ENCODE results near the gene ORC4.
"Not testable (repeated sequence)": the region's sequence is repeated elsewhere in the genome, so short reads cannot be mapped to it uniquely, and the experiment has no call there.

ORC4 gene

DNA sequence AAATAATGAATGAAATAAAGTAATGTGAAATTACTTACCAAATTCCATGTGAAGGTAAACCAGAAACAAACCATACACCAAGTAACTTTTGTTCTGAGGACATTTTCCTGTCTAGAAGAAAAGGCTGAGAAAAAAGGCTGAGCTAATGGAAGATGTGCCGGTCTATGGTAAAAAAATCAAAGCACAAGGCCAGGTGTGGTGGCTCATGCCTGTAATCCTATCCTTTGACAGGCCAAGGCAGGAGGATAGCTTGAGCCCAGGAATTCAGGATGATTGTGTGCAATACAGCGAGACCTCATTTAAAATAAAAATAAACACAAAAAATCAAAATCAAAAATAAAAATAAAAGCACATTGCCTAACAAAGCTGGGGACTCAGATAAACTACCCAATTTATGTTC lies 6.7 kb downstream of the ORC4 start:
- no peak for DNase-seq

DNA sequence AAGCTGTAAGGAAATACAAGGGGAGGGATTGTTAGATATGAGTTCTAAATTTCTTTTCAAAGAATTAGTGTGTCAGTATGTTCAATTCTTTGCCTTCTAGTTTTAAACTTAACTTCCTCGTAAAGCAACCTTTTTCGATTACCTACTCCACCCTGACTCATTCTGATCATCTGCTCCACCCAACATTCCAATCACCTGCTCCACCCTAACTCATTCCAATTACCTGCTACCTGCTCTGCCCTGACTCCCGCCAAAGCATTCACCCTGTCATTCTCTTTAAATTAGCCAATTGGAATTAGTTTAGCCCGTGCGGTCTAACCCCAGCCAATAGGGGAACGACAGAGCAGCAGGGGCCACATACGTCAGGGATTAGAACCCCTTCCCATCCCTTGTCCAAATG lies 12.1 kb downstream of the ORC4 start:
- not testable (repeated sequence) for DNase-seq

DNA sequence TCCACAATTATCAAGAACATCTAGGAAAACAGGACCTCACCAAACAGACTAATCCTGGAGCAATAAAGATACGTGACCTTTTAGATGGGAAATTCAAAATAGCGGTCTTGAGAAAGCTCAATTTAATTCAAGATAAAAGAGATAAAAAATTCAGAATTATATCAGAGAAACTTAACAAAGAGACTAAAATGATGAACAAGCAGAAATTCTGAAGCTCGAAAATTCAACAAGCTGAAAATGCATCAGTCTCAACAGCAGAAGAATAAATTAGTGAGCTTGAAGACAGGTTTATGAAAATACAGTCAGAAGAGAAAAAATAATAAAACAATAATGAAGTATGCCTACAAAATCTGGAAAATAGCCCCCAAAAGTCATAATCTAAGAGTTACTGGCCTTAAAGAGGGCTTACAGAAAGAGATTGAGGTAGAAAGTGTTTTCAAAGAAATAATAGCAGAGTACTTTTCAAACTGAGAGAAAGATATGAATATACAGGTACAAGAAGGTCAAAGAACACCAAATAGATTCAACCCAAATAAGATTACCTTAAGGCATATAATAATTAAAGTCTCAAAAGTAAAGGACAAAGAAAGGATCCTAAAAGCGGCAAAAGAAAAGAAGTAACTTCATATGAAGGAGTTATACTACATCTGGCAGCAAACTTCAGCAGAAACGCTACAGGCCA lies 13.2 kb downstream of the ORC4 start:
- no peak for DNase-seq

DNA sequence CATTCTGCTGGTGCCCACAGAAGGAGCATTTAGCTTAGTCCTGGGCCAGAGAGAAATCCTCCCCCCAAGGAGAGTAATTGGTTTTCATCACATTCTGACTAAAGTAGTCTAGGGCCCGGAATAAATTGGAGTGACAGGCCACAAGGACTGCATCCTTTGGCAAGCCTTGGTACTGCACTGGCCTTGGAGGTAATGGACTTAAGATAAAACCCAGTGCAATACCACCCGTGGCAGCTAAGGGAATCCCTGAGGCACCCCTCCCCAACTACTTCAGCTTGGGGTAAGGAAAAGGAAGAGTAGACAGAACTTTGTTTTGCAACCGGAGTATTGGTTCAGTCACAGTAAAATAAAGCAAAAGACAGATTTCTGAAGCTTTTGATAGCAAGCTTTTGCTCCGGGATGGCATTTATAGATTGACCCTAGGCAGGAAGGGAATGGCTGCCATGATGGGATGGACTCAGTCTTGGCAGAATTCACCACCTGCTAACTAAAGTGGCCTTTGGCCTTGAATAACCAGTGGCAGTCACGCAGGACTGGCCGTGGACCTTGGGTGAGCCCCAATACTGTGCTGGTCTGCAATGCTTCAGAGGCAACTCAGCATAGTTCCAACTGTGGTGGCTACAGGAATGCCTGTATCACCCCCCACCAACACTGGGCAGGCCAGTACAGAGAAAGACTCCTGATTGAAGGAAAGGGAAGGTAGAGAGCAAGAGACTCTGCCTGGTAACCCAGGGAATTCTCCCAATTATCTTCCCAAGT lies 14.1 kb downstream of the ORC4 start:
- no peak for DNase-seq

DNA sequence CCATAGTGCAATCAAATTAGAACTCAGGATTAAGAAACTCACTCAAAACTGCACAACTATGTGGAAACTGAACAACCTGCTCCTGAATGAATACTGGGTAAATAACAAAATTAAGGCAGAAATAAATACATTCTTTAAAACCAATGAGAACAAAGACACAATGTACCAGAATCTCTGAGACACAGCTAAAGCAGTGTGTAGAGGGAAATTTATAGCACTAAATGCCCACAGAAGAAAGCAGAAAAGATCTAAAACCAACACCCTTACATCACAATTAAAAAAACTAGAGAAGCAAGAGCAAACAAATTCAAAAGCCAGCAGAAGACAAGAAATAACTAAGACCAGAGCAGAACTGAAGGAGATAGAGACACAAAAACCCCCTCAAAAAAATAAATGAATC lies 18.1 kb downstream of the ORC4 start:
- not testable (repeated sequence) for DNase-seq

DNA sequence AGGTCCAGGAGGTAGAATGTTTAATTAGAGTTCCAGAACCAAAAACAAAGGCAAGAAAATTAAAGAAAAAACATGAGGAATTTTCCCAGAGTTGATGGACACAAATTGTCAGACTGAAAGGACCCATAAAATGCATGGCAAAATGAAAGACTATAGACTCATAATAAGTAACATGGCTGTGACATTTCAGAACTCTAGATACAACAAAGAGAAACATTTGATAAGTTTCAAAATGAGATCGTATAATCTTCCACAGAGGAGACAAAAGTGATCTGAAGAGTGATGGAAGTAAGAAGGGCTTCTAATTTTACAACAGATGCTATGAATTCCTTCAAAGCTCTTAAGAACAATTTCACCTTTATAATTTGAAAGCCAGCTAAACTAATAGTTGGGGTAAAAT lies 20.4 kb downstream of the ORC4 start:
- DNase-seq, result no peak

DNA sequence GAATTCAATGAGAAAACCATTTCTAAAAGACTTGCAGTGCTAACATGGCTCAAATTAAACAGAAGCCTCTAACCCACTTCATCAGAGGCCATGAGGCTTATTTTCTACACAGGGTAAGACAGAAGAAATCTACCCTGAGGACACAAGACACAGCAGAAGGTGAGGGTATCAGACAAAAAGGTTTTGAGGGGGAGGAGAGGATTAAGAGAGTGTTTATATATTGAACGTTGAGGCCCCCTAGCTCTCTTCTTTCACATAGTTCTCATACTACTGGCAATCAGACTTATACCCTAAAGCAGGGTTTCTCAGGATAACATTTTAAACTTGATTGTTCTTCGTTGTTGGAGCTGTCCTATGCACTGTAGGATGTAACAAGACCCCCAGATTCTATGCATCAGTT lies 21.4 kb downstream of the ORC4 start:
- DNase-seq, result no peak

DNA sequence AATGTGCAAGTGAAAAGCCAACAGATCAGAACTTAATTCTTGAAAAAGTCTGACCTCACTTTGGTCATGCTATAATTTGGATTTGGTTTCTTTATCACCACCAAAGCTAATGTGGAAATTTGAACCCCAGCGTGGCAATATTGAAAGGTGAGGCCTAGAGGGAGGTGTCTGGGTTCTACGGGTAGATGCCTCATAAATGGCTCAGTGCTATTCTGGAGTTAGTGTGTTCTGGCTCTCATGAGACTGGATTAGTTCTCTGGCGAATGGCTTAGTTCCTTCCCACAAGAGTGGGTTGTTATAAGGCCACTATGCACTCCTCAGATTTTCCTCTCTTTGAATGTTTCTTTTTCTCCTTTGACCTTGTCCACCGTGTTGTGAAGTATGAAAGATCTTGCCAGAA lies 22.3 kb downstream of the ORC4 start:
- no peak for DNase-seq

DNA sequence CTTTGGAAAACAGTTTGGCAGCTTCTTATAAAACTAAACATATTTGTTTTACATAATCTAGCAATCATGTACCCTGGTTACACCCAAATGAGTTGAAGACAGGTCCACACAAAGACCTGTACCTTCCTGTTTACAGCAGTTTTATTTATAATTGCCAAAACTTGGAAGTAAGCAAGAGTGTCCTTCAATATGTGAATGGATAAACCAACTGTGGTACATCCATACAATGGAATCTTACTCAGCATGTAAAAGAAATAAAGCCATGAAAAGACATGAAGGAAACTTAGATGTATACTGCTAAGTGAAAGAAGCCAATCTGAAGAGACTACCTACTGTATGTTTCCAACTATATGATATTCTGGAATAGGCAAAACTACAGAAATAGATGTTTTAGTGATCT lies 23.7 kb downstream of the ORC4 start:
- DNase-seq, result no peak

DNA sequence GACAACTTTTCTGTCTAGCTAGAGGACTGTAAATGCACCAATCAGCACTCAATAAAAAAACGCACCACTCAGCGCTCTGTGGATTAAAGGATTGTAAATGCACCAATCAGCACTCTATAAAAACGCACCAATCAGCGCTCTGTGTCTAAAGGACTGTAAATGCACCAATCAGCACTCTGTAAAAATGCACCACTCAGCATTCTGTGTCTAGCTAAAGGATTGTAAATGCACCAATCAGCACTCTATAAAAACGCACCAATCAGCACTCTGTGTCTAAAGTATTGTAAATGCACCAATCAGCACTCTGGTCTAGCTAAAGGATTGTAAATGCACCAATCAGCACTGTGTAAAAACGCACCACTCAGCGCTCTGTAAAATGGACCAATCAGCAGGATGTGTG lies 25.6 kb downstream of the ORC4 start:
- DNase-seq, result not testable (repeated sequence)

DNA sequence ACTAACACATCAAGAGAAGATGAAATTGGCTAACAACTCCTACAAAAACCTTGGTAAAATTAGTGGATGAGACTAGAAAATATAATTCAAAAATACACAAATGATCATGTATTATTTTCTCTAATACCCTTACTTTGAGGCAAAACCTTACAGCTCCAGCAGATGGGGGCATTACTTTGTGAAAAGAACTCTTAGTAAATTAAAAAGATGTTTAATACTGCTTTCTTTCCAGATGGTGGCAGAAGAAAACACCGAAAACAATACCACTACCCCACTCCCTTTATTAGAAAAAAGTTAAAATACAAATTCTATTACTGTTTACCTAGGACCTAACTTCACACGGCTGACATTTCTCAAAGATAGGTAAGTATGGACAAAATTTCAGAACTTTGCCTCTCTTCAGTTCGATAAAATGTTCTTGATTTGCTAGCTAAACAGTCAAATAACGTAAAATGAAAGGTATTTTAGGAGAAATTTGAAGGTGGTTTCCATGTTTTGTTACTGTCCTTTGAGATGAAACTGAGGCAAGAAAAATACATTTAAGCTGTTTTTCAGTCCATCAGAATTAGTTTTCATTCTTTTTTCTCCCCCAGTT lies 30.6 kb downstream of the ORC4 start:
- no peak for DNase-seq

DNA sequence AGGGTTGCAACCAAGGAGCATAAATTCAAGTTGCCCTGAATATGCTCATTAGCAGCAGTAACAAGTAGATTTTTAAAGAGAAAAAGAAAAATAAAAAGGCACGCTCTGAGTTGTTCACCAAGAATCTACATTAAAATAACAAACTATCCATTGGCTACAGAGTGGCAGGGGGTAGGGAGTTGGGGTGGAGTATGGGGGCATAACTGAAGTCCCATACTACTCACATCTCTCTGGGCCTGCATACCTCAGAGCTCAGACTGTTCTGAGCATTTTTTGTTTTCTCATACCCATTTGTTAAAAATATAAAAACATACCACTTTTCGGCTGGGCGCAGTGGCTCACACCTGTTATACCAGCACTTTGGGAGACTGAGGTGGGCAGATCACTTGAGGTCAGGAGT lies 31.4 kb downstream of the ORC4 start:
- no peak for DNase-seq

DNA sequence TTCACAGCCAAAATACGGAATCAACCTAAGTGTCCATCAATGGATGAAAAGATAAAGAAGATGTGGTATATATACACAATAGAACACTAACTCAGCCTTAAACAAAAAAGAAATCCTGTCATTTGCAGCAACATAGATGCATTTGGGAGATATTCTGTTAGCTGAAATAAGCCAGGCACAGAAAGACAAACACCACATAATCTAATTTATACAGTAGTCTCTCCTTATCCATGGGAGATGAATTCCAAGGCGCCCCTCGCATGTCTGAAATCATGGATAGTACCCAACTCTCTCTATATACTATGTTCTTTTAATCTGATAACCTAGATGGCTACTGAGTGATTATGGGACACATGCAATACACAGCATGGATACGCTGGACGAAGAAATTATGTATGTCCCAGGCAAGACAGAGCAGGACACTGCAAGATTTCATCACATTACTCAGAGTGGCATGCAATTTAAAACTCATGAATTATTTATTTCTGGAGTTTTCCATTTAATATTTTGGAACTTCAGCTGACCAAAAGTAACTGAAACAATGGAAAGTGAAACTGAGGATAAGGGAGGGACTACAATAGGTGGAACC lies 39.5 kb downstream of the ORC4 start:
- DNase-seq, result no peak

DNA sequence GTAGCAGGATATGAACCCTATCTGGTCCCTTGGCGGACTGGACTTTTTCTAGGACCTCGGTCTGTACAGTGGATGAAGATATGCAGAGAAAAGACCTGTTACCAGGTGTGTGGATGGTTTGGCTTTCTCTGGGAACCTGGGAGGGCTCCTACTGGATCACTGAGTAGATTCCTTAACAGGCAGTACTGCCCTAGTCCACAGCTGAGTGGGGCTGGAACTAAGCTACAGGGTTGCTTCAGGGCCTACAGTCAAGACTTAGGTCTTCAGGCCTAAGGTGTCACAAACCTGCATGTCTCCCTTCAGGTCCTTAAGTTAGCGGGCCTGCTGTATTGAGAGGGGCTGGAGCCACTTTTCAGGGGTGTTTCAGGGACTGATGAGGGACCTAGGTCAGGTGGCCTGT lies 42.9 kb downstream of the ORC4 start:
- no peak for DNase-seq

DNA sequence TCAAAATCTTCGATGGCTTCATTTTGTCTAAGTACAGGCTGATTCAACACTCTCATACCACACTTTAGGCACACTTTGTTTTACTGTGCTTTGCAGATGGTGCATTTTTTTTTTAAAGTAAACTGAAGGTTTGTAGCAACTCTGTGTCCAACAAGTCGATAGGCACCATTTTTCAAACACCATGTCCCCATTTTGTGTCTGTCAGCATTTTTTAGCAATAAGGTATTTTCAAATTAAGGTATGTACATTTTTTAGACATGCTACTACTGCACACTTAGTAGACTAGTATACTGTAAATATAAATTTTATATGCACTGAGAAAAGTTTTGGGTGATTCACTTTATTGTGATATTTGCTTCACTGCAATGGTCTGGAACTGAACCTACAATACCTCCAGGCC lies 44.4 kb downstream of the ORC4 start:
- no peak for DNase-seq

DNA sequence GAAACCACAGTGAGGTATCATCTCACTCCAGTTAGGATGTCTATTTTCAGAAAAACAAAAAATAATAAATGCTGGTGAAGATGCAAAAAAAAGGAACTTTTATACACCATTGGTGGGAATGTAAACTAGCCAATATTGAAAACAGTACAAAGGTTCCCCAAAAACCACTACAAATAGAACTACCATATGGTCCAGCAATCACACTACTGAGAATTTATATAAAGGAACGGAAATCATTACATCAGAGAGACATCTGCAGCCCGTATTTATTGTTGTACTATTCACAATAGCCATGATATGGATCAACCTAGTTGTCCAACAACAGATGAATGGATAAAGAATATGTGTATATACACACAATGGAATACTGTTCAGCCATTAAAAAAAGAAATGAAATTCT lies 52.0 kb downstream of the ORC4 start:
- DNase-seq, result no peak

DNA sequence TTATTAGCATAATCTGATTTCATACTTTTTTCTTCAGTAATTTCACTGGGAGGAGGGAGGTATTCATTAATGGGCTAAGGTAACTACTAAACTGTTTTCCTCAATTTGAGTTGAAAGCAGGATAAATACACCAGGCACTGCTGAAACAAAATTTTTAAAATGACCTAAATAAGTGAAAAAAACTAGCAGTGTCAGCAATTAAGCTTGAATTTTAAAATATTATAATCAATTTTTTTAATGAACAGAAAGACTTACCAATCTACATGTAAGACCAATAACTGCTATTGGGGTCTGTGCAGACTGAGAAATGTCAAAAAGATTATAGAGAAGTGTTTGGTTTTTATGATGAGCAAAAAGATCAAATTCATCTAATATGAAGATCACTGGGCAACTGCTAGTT lies 68.4 kb downstream of the ORC4 start:
- no peak for DNase-seq

DNA sequence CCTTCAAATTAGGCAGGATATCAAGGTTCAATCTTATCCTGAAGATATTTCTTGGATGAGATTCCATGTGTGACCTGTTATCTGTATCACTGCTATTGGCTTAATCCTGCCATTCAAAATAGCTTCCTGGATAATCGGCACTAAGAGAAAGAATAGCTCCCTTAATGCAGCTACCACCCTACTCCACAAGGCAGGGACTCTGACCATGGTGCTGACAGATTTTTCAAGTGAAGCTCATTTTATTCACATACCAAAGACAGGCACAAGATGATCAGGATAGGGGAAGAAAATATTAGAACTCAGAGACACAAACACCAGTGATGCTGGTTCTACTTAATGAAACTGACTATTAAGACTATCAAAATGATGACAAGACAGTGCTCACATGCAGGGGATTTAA lies 74.9 kb downstream of the ORC4 start:
- DNase-seq, result no peak

DNA sequence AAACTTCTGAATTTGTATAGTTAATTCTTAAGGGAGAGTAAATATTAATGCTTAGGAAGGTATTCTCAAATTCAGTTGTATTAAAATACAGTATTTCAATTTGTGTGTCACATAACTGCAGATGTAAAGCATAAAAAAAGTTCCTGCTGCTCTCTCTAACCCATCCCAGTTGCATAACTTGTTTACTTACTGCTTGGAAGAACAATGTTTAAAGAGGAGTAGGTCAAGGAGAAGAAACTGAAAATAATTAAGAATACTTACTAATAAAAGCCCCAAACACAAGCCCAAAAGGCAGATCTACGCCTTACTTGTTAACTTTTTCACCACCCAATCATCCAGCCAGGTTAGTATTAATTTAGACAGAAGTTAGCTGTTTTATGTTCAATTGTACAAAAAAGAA lies 81.2 kb downstream of the ORC4 start:
- DNase-seq, result no peak

DNA sequence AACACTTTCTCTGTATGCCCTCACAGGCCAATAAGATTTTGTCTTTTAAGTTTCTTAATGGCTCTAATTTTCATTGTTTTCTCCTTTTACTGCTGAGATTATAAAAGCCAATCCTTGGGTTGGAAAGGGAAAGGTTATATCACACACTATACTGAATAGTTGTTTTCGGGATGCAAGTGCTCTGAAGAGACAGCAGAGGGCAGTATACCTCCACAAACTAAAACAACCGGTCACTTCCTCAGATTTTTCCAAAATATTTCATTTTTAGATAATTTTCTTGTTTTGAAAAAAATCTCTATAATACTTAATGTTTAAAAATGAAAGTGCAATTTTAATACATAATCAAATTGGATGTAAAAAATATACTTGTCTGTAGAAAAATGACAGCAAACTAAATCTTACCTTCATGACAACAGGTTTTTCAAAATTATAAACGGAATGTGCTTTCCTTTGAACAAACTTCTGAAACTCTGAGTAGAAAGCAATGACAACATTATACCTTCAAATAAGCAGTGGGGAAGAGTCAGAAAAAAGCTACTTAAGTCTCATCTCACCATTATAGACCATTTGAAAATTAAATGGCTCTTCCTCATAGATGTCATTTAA lies 82.7 kb downstream of the ORC4 start:
- no peak for DNase-seq

DNA sequence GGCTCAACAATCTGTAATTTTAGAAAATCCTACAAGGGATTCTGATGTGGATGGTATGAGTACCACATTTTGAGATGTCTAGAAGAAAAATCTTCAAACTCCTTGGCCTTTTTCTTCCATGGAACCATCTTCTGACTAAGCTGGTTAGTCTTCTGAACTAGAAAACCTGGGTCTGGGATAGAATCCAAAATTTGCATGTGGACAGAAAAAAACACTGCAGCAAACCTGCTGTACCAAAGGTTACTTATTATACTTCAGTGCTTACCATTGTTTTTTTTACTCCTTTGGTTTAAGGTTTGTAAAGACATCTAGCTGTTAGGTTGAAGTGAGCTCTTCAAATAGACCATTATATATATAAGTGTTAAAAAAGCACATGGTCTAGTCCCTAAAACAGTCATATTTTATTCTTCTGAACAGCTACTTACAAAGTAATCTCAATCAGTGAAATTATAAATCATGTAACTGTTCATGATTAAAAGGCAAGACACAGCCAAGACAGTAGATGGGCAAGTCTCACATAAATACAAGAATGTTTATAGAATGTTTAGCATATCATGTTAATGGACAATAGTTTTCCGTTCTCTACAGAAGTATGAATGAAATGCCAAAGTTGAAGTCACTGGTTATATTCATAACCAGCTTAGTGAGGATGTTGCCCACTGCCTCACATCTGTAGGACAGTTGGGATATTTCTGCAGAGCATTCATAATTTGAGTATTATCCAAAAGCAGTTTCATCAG lies 85.5 kb downstream of the ORC4 start:
- no peak for DNase-seq

DNA sequence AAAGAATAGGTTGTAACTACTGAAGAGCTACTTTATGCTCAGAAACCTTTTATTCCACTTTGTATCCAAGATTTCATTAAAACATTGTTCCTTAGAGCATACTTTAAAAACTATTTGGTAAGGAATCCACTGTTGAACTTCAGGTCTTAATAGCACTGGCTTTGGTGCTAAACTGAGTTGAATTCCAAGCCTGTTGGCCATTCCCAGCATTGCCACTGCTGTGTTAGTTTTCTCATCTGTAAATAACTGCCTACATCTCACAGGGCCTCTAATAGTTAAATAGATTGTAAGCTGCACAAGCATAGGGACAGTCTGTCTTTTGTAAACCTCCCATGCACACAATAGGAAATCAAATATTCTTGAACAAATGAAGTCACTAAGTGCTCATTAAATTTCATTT lies 86.6 kb downstream of the ORC4 start:
- no peak for DNase-seq

DNA sequence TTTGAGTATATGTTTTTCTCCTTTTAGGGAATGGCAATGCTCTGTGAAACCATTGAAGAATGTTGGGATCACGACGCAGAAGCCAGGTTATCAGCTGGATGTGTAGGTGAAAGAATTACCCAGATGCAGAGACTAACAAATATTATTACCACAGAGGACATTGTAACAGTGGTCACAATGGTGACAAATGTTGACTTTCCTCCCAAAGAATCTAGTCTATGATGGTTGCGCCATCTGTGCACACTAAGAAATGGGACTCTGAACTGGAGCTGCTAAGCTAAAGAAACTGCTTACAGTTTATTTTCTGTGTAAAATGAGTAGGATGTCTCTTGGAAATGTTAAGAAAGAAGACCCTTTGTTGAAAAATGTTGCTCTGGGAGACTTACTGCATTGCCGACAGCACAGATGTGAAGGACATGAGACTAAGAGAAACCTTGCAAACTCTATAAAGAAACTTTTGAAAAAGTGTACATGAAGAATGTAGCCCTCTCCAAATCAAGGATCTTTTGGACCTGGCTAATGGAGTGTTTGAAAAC lies 93.4 kb downstream of the ORC4 start:
- no peak for DNase-seq

Data from stimulated activated CD8-positive, alpha-beta memory T cell treated with anti-CD3 and anti-CD28 coated beads, Interleukin-4, amount 100 ng/mL, for 48 hours (primary cell).